ENCODE data around the gene SPTLC1.

GRCh38 chr9:92029553-92029952, 85.7 kb downstream of the SPTLC1 start:
- TF ChIP-seq POLR2A (IDR thresholded peaks at IDR 0.05; ENCODE audit: low read length) (no peak), GATA1 (IDR thresholded peaks at IDR 0.05; ENCODE audit: low read depth, low read length) (no peak)

All from erythroblast (primary cell).